ENCODE data around the gene IKZF3.

- TF ChIP-seq POLR2A (IDR thresholded peaks at IDR 0.05) (no peak), CTCF (IDR thresholded peaks at IDR 0.05) (no peak), EP300 (IDR thresholded peaks at IDR 0.05) (no peak)
Measured at GRCh38 chr17:39742856-39743436, 121.2 kb downstream of the IKZF3 start.
